Liver (tissue), 3 donors: ENCODE data around the gene GARIN3.

ENCODE experiments used
- CTCF ChIP-seq: fragments of 150-350 bp; IDR thresholded peaks from 2 replicates; pipeline ENCODE4 v1.5.1; 2017; ENCODE audit warnings: improper control_type of control experiment, low read depth, low read length; ENCODE audit not compliant: missing input control
- EGR1 ChIP-seq, 2 donors: IDR thresholded peaks; 2 replicates each; pipeline ENCODE4 v1.6.1; 2016 to 2018; ENCODE audit warnings: antibody characterized with exemption in 2 of 2, low read depth in 2 of 2
- GABPA ChIP-seq, 2 donors: IDR thresholded peaks in 1 of 2; conservative IDR thresholded peaks in 1 of 2; 2 replicates each; pipeline ENCODE4 v1.6.1; 2016; ENCODE audit warnings: antibody characterized with exemption in 2 of 2, mild to moderate bottlenecking in 1 of 2, moderate library complexity in 1 of 2
- JUND ChIP-seq, 2 donors: IDR thresholded peaks; 2 replicates each; pipeline ENCODE4 v1.6.1; 2016; ENCODE audit warnings: antibody characterized with exemption in 2 of 2
- MAX ChIP-seq: IDR thresholded peaks from 2 replicates; pipeline ENCODE4 v1.6.1; 2016; ENCODE audit warnings: antibody characterized with exemption
- RAD21 ChIP-seq, 2 donors: IDR thresholded peaks; 2 replicates each; pipeline ENCODE4 v1.6.1; 2016; ENCODE audit warnings: antibody characterized with exemption in 2 of 2, mild to moderate bottlenecking in 2 of 2
- RXRA ChIP-seq, 2 donors: IDR thresholded peaks; 2 replicates each; pipeline ENCODE4 v1.6.1; 2017 to 2018; ENCODE audit warnings: antibody characterized with exemption in 2 of 2, mild to moderate bottlenecking in 1 of 2
- TAF1 ChIP-seq: conservative IDR thresholded peaks from 2 replicates; pipeline ENCODE4 v1.6.1; 2016; ENCODE audit warnings: antibody characterized with exemption, mild to moderate bottlenecking
- TF ChIP-seq, protein P1 (sequence below): IDR thresholded peaks from 2 replicates; pipeline ENCODE4 v1.6.1; 2016; ENCODE audit warnings: antibody characterized with exemption, mild to moderate bottlenecking
- donor health status: healthy.
- donor health status: healthy.

DNA sequence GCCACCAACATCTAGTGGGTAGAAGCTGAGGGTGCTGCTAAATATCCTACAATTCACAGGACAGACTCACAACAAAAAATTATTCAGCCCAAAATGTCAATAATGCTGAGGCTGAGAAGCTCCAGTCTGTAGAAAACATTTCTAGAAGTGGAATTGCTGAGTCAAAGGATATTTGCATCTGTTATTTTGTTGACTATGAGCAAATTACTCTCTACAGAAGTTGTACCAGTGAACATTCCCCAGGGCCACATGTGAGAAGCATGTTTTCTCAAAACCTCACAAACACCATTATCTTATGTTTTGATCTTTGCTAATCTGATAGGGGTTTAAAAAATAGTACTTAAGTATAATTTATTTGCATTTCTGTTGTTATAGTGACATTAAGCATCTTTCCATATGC lies 30.0 kb upstream of the GARIN3 start:
- TF ChIP-seq, protein P1, sequence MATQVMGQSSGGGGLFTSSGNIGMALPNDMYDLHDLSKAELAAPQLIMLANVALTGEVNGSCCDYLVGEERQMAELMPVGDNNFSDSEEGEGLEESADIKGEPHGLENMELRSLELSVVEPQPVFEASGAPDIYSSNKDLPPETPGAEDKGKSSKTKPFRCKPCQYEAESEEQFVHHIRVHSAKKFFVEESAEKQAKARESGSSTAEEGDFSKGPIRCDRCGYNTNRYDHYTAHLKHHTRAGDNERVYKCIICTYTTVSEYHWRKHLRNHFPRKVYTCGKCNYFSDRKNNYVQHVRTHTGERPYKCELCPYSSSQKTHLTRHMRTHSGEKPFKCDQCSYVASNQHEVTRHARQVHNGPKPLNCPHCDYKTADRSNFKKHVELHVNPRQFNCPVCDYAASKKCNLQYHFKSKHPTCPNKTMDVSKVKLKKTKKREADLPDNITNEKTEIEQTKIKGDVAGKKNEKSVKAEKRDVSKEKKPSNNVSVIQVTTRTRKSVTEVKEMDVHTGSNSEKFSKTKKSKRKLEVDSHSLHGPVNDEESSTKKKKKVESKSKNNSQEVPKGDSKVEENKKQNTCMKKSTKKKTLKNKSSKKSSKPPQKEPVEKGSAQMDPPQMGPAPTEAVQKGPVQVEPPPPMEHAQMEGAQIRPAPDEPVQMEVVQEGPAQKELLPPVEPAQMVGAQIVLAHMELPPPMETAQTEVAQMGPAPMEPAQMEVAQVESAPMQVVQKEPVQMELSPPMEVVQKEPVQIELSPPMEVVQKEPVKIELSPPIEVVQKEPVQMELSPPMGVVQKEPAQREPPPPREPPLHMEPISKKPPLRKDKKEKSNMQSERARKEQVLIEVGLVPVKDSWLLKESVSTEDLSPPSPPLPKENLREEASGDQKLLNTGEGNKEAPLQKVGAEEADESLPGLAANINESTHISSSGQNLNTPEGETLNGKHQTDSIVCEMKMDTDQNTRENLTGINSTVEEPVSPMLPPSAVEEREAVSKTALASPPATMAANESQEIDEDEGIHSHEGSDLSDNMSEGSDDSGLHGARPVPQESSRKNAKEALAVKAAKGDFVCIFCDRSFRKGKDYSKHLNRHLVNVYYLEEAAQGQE: no peak
- TF ChIP-seq CTCF: no peak
- no peak for TF ChIP-seq TAF1
- TF ChIP-seq RAD21 (IDR thresholded peaks at IDR 0.05): no peak
- no peak for TF ChIP-seq GABPA (IDR thresholded peaks at IDR 0.05 in 1 of 2, conservative IDR thresholded peaks at IDR 0.05 in 1 of 2)
- no peak for TF ChIP-seq EGR1 (IDR thresholded peaks at IDR 0.05; ENCODE audit: low read depth in 2 of 2)
- no peak for TF ChIP-seq MAX
- TF ChIP-seq JUND (IDR thresholded peaks at IDR 0.05): no peak
- TF ChIP-seq RXRA (IDR thresholded peaks at IDR 0.05): no peak
